Measurements from ENCODE around the gene GABRG3. TPM values are rescaled to one million over a fixed set of nuclear protein-coding genes. Genes with fewer than 3 reads are reported as not detected.

The GABRG3 gene
- total RNA-seq, 1 experiment from 2014 or later = 0.15 TPM

DNA sequence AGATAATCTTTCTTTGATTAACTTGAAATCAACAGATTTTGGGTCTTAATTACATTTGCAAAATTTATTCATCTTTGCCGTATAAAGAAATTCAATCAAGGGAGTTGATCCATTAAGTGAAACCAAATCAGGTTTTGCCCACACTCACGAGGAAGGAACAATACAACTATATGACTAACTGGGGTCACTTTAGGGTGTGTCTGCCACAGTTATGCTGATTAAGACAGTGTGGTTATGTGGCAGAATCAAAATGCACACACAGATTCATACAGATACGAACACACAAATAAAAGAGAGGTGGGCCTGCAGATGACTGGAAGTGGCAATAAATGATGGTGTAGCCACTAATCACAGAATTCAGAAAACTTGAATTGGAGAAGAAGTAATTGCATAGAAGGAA lies 543.5 kb downstream of the GABRG3 start:
- no peak overlapping the region for H3K4ac ChIP-seq (ENCODE audit: low read depth, low read length)
- H4K5ac ChIP-seq (ENCODE audit: insufficient read length, low read depth, low read length) = no peak overlapping the region
- no peak overlapping the region for H3T11ph ChIP-seq (ENCODE audit: low read length)
- no peak overlapping the region for H3K18ac ChIP-seq (ENCODE audit: insufficient read length, low read depth, low read length)
- no peak overlapping the region for H2BK120ac ChIP-seq (ENCODE audit: low read depth, low read length, poor library complexity, severe bottlenecking)
- H3K9me3 Mint-ChIP-seq = peaks cover 25 to 31% of the 10 kb centered on the region in 2 experiments
- no peak overlapping the region for H3K56ac ChIP-seq (ENCODE audit: insufficient read length, low read depth, low read length)
- H3K4me1 ChIP-seq (ENCODE audit: insufficient read depth, low read length) = no peaks in the 10 kb centered on the region
- no peak overlapping the region for H3K23ac ChIP-seq (ENCODE audit: insufficient read length, low read depth, low read length)
- no peaks in the 10 kb centered on the region for H3K79me2 ChIP-seq (ENCODE audit: insufficient read depth, low read length)
- no peak overlapping the region for H2BK15ac ChIP-seq (ENCODE audit: low read depth, low read length)
- H3K4me3 Mint-ChIP-seq = no peak overlapping the region
- H2BK5ac ChIP-seq (ENCODE audit: insufficient read length, low read length) = no peak overlapping the region
- H2BK12ac ChIP-seq (ENCODE audit: insufficient read length, low read depth, low read length) = no peak overlapping the region
- peaks cover 6% of the 10 kb centered on the region for H3K9me3 ChIP-seq (ENCODE audit: control insufficient read depth, low read depth, low read length)
- no peak overlapping the region for H4K91ac ChIP-seq (ENCODE audit: insufficient read length, low read depth, low read length)
- no peak overlapping the region for H2AFZ ChIP-seq (ENCODE audit: low read length)
- no peak overlapping the region for H3K14ac ChIP-seq (ENCODE audit: insufficient read depth, low read length)
- no peaks in the 10 kb centered on the region for H3K79me1 ChIP-seq (ENCODE audit: insufficient read depth, low read depth, low read length, poor library complexity, severe bottlenecking)
- no peaks in the 10 kb centered on the region for H4K20me1 ChIP-seq (ENCODE audit: control insufficient read depth, insufficient read depth, insufficient read length)
- H2AK5ac ChIP-seq (ENCODE audit: insufficient read length, low read length) = no peak overlapping the region
- no peak overlapping the region for H3K9ac ChIP-seq (ENCODE audit: extremely low read depth, insufficient read length, low read length)
- no peak for DNase-seq
- no peaks in the 10 kb centered on the region for H3K27me3 ChIP-seq (ENCODE audit: insufficient read depth, low read length)
- H3K27ac ChIP-seq (ENCODE audit: insufficient read length, low read depth, low read length) = no peak overlapping the region
- TF ChIP-seq CTCF (conservative IDR thresholded peaks at IDR 0.05) = no peak
- no peak overlapping the region for H4K8ac ChIP-seq (replicated peaks; ENCODE audit: insufficient read length, low read depth, low read length)
- no peak overlapping the region for H2BK20ac ChIP-seq (ENCODE audit: low read depth, low read length, poor library complexity, severe bottlenecking)
- H3K4me2 ChIP-seq (ENCODE audit: insufficient read depth, insufficient read length, low read length) = no peak overlapping the region
- peaks cover 4% of the 10 kb centered on the region for H3K27me3 Mint-ChIP-seq (ENCODE audit: low read depth)
- WGBS (ENCODE audit: extremely low coverage, insufficient read length, low lambda C conversion rate) = no CpG with 5 or more reads among the region's 3 CpGs
- no peaks in the 10 kb centered on the region for H3K23me2 ChIP-seq (ENCODE audit: insufficient read length, low read depth, low read length, poor library complexity, severe bottlenecking)
- H3K36me3 Mint-ChIP-seq (ENCODE audit: insufficient read depth in 1 of 3, low read depth in 3 of 3) = peaks cover 9 to 34% (median 18%) of the 10 kb centered on the region in 3 experiments
- H3K4me1 Mint-ChIP-seq = peaks cover 15% of the 10 kb centered on the region in 2 experiments
- H3K27ac Mint-ChIP-seq = no peak overlapping the region
